RWPE1 (cell line): ENCODE data around the gene KCNJ2.
A peak's percentile ranks its signal among the peaks of the same experiment; 100 is the strongest.

Experiments
- CTCF ChIA-PET: fragments of 350-600 bp; sonication (Branson Sonifier 250); formaldehyde crosslinking; extraction: SDS; loops from one replicate; lab custom pipeline; 2021; lab: Yijun Ruan, JAX
- POLR2A ChIA-PET: fragments of 400-600 bp; formaldehyde crosslinking; extraction: SDS; loops from one replicate; lab custom pipeline; 2020; ENCODE audit warnings: antibody characterized with exemption; ENCODE audit not compliant: low non-redundant PET; lab: Yijun Ruan, JAX
- DNase-seq: peaks from one replicate; pipeline ENCODE4 v3.0.0; 2012; ENCODE audit warnings: low spot score
- H3K27ac ChIP-seq: fragments of 450-650 bp; 2 replicates; pipeline ENCODE4 v1.5.1; 2017
- TF ChIP-seq, protein P1 (sequence below): fragments of 450-650 bp; conservative IDR thresholded peaks from 2 replicates; pipeline ENCODE4 v1.5.1; 2017; ENCODE audit warnings: low read depth, mild to moderate bottlenecking

The KCNJ2 gene

DNA sequence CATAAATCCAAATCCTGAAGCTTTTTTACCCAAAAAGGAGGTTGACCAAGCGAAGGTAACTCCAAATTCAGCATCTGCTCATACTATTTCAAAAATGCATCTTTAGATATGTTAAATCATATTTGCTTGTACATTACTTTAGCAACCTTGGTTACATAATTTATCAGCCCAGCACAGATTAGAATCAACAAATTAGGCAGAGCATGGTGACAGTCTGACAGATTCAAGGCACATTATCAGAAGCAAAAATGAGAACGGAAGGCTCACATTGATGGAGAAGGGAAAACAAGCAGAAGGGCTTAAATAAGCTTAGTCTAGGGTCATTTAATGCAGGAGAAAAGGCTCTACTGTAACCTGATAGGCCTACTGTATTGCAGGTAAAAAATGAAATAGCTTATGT is 3.9 kb upstream of the KCNJ2 start:
- TF ChIP-seq, protein P1, sequence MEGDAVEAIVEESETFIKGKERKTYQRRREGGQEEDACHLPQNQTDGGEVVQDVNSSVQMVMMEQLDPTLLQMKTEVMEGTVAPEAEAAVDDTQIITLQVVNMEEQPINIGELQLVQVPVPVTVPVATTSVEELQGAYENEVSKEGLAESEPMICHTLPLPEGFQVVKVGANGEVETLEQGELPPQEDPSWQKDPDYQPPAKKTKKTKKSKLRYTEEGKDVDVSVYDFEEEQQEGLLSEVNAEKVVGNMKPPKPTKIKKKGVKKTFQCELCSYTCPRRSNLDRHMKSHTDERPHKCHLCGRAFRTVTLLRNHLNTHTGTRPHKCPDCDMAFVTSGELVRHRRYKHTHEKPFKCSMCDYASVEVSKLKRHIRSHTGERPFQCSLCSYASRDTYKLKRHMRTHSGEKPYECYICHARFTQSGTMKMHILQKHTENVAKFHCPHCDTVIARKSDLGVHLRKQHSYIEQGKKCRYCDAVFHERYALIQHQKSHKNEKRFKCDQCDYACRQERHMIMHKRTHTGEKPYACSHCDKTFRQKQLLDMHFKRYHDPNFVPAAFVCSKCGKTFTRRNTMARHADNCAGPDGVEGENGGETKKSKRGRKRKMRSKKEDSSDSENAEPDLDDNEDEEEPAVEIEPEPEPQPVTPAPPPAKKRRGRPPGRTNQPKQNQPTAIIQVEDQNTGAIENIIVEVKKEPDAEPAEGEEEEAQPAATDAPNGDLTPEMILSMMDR: no peak
- no peak for DNase-seq
- no peak overlapping the region for H3K27ac ChIP-seq
- POLR2A ChIA-PET: no interaction called here
- CTCF ChIA-PET: interaction anchor here (0.5 kb wide), 1 partner anchor 22 kb away, joined by 3 read pairs; no protein-coding TSS in a partner anchor

DNA sequence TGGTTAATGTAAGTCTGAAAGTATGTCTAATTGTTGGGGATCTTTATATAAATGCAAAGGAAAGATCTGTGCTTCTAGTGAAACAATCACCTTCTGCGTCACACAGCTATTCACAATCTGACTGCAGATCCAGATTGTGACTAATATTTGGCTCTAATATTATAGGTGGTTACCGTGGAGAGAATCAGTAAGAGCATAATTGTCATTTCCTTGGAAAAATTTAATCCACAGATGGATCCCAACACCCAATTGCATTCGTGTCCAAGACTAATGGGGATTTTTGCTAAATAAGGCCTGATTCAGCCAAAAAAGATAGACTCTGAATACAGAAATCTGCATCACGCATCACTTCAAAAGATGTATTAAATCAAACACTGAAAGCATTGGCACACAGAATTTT is 2.7 kb upstream of the KCNJ2 start:
- TF ChIP-seq, protein P1: no peak
- ChIA-PET CTCF (interaction anchor here (0.6 to 1.6 kb wide), 2 partner anchors 94 to 560 kb away, joined by 5 to 6 read pairs; no protein-coding TSS in a partner anchor), POLR2A (no interaction called here)
- no peak overlapping the region for H3K27ac ChIP-seq
- DNase-seq: no peak

DNA sequence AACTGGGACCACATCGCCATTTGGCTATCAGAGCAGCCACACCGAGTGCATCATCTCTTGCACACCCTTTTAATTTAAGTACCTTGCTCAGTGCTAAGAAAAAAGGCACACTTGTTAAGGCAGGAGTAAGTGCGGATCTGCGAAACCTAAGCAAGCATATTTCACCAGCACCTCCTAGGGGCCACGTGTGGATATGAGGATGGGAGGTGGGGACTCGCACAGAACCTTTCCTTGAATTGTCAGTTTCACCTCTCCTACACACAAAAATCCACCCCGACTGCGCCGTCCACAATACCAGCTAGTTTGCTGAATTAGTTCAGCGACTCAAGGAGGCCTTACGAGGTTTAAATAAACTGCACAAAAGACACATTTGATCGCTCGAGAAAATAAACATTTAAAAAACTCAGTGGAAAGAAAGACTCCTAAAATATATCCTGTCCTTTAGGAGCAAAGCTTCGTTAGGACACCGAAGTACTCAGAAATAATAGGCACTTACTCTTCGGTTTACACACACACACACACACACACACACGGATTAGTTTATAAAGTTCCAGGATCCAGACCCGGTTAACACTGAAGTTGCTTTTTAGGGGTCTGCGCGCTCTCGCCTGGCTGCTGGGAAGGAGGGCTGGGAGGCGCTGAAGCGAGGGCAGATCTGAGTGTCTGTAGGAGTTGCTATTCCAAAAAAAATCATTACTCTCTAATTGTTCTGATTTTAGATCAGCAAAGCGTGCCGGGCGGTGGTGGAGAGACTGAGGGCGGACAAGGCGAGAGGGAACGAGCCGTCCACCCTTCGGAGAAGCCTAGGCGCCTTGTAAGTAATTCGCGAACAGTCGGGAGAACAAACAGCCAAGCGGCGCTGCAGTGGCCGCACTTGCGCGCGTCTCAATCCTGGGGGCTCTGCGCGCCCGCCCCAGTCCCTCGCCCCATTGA is 1.0 kb upstream of the KCNJ2 start:
- ChIA-PET POLR2A (no interaction called here), CTCF (interaction anchor here (1.6 kb wide), 1 partner anchor 561 kb away, joined by 5 read pairs; no protein-coding TSS in a partner anchor)
- no peak for DNase-seq
- H3K27ac ChIP-seq: peak overlapping the region; percentile 80
- TF ChIP-seq, protein P1: peak; percentile 72

DNA sequence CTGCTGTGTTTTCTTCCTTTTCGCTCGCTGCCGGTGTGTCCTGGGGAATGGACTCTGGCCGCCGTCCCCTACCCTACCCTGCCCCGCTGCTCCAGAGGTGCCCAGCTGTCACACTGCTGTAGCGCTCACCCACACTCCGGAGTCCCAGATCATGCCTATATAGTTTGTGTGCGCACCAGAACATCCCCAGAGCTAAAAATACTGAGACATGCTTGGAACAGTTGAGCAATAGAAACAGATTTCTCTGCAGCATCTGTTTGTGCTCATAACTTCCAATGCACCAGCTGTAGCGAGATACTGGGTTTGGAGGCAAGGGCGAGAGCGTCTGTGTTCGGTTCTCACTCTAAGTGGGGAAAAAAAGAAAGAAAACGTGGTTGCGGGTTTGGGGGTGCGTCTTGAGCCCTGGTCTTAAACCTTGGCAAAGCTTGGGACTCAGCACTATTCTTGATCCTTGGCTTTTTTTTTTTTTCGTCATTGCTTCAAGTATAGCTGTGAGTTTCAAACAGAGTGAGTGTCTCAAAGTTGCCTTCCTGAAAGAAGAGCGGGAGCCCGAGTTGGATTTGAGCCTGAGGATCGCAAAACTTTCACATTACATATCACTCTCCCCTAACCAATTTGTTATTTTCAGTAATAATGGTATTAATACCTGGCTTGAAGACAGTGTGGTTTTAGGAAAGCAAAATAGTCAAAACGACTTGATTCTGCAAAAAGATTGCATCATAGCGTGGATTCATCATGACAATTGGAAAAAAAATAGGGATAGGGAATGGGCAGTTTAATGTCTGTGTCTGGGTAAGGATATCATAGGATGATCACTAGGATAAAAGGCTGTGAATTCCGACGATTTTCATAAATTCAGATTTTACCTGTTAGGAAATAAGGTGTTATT is 621 bp downstream of the KCNJ2 start:
- DNase-seq: no peak
- ChIA-PET POLR2A (no interaction called here), CTCF (interaction anchor here (0.6 kb wide), 1 partner anchor 58 kb away, joined by 3 read pairs; no protein-coding TSS in a partner anchor)
- peak overlapping the region; percentile 80 for H3K27ac ChIP-seq
- TF ChIP-seq, protein P1: no peak

DNA sequence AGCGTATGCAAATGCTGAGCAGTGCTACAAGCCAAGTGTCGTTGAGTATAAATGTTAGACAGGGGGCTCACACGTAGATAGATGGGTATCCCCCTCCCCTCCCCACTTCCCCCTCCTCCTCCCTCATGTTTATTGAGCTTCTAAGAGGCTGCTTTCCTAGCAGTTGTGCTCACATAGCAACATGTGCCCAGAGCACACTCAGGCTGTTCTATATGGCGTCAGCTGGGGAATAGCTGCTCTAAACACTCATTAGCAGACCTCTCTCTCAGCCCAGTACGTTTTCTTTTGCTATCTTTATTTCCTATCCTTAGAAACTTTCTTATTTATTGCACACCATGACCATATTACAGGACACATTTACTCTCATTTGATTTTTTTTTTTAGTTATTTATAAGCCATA is 1.8 kb downstream of the KCNJ2 start:
- POLR2A ChIA-PET: no interaction called here
- no peak for DNase-seq
- CTCF ChIA-PET: no interaction called here
- no peak overlapping the region for H3K27ac ChIP-seq
- TF ChIP-seq, protein P1: no peak

DNA sequence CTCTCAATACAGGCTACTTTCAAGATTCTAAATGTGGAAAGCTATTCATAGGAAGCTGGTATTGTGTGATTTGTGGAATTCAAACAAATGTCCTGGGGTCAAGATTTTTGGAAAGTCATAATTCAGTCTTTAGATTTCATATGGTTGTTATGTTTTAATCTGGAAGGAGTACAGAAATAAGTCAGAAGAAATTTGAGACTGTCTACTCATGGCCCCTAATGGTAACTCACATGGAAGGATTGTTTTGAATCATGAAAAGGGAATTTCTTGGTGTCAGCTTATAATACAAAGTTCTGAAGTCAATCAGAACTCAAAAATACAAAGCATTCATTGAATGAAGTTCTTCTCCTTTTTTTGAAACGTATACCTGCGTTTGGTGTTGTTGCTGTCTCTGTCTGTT is 3.1 kb downstream of the KCNJ2 start:
- TF ChIP-seq, protein P1: no peak
- ChIA-PET POLR2A (interaction anchor here (0.7 kb wide), 1 partner anchor 456 kb away, joined by 6 read pairs; no protein-coding TSS in a partner anchor), CTCF (no interaction called here)
- no peak for DNase-seq
- H3K27ac ChIP-seq: no peak overlapping the region
